HepG2 (cell line): ENCODE data around the gene AGAP3. TPM values are rescaled to one million over a fixed set of nuclear protein-coding genes. Genes with fewer than 3 reads are reported as not detected.
A peak's percentile ranks its signal among the peaks of the same experiment; 100 is the strongest.

ENCODE experiments used
- ATM ChIP-seq: fragments of 450-650 bp; IDR thresholded peaks from 2 replicates; pipeline ENCODE4 v1.7.1; 2017; ENCODE audit warnings: mild to moderate bottlenecking, borderline replicate concordance
- GABPB1 ChIP-seq: IDR thresholded peaks from 2 replicates; pipeline ENCODE4 v1.6.1; 2016; ENCODE audit warnings: mild to moderate bottlenecking, missing genetic modification reagents, moderate library complexity, missing compliant biosample characterization
- MTA3 ChIP-seq: sonication (generic); formaldehyde crosslinking; IDR thresholded peaks from 2 replicates; pipeline ENCODE4 v1.4.0; 2020; ENCODE audit warnings: missing genetic modification reagents
- PCBP1 ChIP-seq: fragments of 200-400 bp; formaldehyde crosslinking; IDR thresholded peaks from 2 replicates; pipeline ENCODE4 v1.6.1; 2017; ENCODE audit warnings: mild to moderate bottlenecking, low read depth, low read length, borderline replicate concordance
- RELA ChIP-seq: sonication (generic); formaldehyde crosslinking; IDR thresholded peaks from 2 replicates; pipeline ENCODE4 v1.4.0; 2020; ENCODE audit warnings: missing genetic modification reagents
- SIX4 ChIP-seq: sonication (generic); formaldehyde crosslinking; IDR thresholded peaks from 2 replicates; pipeline ENCODE4 v1.4.0; 2020; ENCODE audit warnings: missing genetic modification reagents
- ZNF256 ChIP-seq: sonication (generic); formaldehyde crosslinking; conservative IDR thresholded peaks from 2 replicates; pipeline ENCODE4 v1.4.0; 2020; ENCODE audit warnings: missing genetic modification reagents
- ZSCAN22 ChIP-seq: sonication (generic); formaldehyde crosslinking; IDR thresholded peaks from 2 replicates; pipeline ENCODE4 v1.4.0; 2020; ENCODE audit warnings: mild to moderate bottlenecking, missing genetic modification reagents
- ZSCAN31 ChIP-seq: sonication (generic); formaldehyde crosslinking; IDR thresholded peaks from 2 replicates; pipeline ENCODE4 v1.5.0; 2020; ENCODE audit warnings: low read depth, mild to moderate bottlenecking, missing genetic modification reagents
- polyA plus RNA-seq, 8 experiments: library from polyadenylated mRNA; depleted of rRNA in 3 of 8; stranded (reverse) in 7 of 8; unstranded in 1 of 8; fragments of >200 nt; fragmentation: Illumina TruSeq in 4 of 8; extraction: Trizol in 4 of 8; gene quantifications; 2 replicates each; pipeline versions ENCODE4 v1.2.1 to v1.2.3, GENCODE V29; 2011 to 2016; ENCODE audit warnings: low read depth in 4 of 8, missing spikeins in 1 of 8, mixed read lengths in 1 of 8; ENCODE audit not compliant: insufficient read depth in 1 of 8
- total RNA-seq, 5 experiments: library from RNA; depleted of rRNA; stranded (reverse); fragments of >200 nt; fragmentation: Illumina TruSeq; extraction: Trizol; gene quantifications; 2 replicates each; pipeline ENCODE4 v1.2.3, GENCODE V29; 2016; ENCODE audit warnings: low read depth in 1 of 5
- TF ChIP-seq, protein P1 (sequence below): sonication (generic); formaldehyde crosslinking; IDR thresholded peaks from 2 replicates; pipeline ENCODE4 v1.8.0; 2022; ENCODE audit warnings: missing genetic modification reagents, mild to moderate bottlenecking, moderate library complexity, borderline replicate concordance
- TF ChIP-seq, protein P2 (sequence below): sonication (generic); formaldehyde crosslinking; IDR thresholded peaks from 2 replicates; pipeline ENCODE4 v1.5.0; 2020; ENCODE audit warnings: missing genetic modification reagents
- TF ChIP-seq, protein P3 (sequence below): IDR thresholded peaks from 2 replicates; pipeline ENCODE4 v1.6.1; 2016; ENCODE audit warnings: mild to moderate bottlenecking
- TF ChIP-seq, protein P4 (sequence below): sonication (generic); formaldehyde crosslinking; IDR thresholded peaks from 2 replicates; pipeline ENCODE4 v1.4.0; 2020; ENCODE audit warnings: missing genetic modification reagents, borderline replicate concordance
- TF ChIP-seq, protein P5 (sequence below): sonication (generic); formaldehyde crosslinking; IDR thresholded peaks from 2 replicates; pipeline ENCODE4 v1.4.0; 2020; ENCODE audit warnings: mild to moderate bottlenecking, missing genetic modification reagents
- TF ChIP-seq, protein P6 (sequence below): IDR thresholded peaks from 2 replicates; pipeline ENCODE4 v1.6.1; 2016
- TF ChIP-seq, protein P7 (sequence below): sonication (generic); formaldehyde crosslinking; IDR thresholded peaks from 2 replicates; pipeline ENCODE4 v1.4.0; 2020; ENCODE audit warnings: missing genetic modification reagents

AGAP3 gene
- total and polyA plus RNA-seq, 2 of the 13 experiments (the other 11 are each of a cell fraction or from before 2014, with no cell fraction given), result 31.3 to 61.4 TPM

DNA sequence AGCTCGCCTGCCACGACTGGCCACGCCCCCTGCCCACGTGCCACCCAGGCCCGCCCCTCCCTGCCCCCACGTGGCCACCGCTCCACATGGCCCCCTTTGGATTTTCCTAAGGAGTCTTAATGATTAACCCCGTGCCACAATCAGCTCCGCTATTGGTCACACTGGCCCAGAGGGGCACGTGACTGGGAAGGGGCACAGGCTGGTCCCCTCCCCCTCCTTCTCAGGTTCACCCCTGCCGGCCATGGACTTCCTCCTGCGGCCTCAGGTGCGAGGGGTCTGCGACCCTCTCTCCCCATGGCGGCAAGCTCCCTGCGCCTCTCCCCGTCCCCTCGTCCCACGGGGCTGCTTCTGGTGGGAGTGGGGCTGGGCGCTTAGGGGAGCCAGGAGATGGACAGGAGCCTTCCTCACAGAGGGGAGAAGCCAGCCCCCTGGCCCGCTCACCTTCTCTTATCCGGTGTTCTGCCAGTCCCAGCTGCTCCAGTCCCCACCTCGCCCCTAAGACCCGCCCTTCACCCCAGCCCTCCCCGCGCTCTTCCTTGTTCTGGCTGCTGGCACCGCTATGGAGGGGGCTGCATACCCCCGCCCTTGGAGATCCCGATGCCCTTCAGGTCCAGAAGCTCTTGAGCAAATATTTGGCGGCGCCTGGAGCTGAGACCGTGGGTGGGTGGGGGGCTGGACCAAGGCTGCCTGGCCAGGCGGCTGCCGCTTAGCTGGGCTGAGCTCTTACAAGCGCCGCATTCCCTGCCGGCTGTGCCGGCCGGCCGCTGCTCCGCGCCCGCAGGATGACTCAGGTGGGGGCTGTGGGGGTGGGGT is 23.7 kb upstream of the AGAP3 start (continued):
- TF ChIP-seq ZSCAN22 (CRISPR knock-in tag), result no peak
- TF ChIP-seq, protein P1, sequence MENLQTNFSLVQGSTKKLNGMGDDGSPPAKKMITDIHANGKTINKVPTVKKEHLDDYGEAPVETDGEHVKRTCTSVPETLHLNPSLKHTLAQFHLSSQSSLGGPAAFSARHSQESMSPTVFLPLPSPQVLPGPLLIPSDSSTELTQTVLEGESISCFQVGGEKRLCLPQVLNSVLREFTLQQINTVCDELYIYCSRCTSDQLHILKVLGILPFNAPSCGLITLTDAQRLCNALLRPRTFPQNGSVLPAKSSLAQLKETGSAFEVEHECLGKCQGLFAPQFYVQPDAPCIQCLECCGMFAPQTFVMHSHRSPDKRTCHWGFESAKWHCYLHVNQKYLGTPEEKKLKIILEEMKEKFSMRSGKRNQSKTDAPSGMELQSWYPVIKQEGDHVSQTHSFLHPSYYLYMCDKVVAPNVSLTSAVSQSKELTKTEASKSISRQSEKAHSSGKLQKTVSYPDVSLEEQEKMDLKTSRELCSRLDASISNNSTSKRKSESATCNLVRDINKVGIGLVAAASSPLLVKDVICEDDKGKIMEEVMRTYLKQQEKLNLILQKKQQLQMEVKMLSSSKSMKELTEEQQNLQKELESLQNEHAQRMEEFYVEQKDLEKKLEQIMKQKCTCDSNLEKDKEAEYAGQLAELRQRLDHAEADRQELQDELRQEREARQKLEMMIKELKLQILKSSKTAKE (CRISPR knock-in tag), result 0 out of 2 replicates have a peak, but pooled peaks have one; percentile 30
- TF ChIP-seq PCBP1, result no peak
- TF ChIP-seq, protein P2, sequence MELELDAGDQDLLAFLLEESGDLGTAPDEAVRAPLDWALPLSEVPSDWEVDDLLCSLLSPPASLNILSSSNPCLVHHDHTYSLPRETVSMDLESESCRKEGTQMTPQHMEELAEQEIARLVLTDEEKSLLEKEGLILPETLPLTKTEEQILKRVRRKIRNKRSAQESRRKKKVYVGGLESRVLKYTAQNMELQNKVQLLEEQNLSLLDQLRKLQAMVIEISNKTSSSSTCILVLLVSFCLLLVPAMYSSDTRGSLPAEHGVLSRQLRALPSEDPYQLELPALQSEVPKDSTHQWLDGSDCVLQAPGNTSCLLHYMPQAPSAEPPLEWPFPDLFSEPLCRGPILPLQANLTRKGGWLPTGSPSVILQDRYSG (CRISPR knock-in tag), result no peak
- TF ChIP-seq SIX4 (CRISPR knock-in tag), result peak; percentile 84
- no peak for TF ChIP-seq RELA
- TF ChIP-seq ZNF256, result no peak
- TF ChIP-seq, protein P3, sequence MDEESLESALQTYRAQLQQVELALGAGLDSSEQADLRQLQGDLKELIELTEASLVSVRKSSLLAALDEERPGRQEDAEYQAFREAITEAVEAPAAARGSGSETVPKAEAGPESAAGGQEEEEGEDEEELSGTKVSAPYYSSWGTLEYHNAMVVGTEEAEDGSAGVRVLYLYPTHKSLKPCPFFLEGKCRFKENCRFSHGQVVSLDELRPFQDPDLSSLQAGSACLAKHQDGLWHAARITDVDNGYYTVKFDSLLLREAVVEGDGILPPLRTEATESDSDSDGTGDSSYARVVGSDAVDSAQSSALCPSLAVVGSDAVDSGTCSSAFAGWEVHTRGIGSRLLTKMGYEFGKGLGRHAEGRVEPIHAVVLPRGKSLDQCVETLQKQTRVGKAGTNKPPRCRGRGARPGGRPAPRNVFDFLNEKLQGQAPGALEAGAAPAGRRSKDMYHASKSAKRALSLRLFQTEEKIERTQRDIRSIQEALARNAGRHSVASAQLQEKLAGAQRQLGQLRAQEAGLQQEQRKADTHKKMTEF (CRISPR knock-in tag), result peak; percentile 60
- TF ChIP-seq, protein P4, sequence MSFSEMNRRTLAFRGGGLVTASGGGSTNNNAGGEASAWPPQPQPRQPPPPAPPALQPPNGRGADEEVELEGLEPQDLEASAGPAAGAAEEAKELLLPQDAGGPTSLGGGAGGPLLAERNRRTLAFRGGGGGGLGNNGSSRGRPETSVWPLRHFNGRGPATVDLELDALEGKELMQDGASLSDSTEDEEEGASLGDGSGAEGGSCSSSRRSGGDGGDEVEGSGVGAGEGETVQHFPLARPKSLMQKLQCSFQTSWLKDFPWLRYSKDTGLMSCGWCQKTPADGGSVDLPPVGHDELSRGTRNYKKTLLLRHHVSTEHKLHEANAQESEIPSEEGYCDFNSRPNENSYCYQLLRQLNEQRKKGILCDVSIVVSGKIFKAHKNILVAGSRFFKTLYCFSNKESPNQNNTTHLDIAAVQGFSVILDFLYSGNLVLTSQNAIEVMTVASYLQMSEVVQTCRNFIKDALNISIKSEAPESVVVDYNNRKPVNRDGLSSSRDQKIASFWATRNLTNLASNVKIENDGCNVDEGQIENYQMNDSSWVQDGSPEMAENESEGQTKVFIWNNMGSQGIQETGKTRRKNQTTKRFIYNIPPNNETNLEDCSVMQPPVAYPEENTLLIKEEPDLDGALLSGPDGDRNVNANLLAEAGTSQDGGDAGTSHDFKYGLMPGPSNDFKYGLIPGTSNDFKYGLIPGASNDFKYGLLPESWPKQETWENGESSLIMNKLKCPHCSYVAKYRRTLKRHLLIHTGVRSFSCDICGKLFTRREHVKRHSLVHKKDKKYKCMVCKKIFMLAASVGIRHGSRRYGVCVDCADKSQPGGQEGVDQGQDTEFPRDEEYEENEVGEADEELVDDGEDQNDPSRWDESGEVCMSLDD (CRISPR knock-in tag), result no peak
- TF ChIP-seq MTA3 (CRISPR knock-in tag), result no peak
- TF ChIP-seq, protein P5, sequence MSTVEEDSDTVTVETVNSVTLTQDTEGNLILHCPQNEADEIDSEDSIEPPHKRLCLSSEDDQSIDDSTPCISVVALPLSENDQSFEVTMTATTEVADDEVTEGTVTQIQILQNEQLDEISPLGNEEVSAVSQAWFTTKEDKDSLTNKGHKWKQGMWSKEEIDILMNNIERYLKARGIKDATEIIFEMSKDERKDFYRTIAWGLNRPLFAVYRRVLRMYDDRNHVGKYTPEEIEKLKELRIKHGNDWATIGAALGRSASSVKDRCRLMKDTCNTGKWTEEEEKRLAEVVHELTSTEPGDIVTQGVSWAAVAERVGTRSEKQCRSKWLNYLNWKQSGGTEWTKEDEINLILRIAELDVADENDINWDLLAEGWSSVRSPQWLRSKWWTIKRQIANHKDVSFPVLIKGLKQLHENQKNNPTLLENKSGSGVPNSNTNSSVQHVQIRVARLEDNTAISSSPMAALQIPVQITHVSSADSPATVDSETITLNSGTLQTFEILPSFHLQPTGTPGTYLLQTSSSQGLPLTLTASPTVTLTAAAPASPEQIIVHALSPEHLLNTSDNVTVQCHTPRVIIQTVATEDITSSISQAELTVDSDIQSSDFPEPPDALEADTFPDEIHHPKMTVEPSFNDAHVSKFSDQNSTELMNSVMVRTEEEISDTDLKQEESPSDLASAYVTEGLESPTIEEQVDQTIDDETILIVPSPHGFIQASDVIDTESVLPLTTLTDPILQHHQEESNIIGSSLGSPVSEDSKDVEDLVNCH (CRISPR knock-in tag), result no peak
- no peak for TF ChIP-seq ATM
- TF ChIP-seq ZSCAN31 (CRISPR knock-in tag), result no peak
- TF ChIP-seq, protein P6, sequence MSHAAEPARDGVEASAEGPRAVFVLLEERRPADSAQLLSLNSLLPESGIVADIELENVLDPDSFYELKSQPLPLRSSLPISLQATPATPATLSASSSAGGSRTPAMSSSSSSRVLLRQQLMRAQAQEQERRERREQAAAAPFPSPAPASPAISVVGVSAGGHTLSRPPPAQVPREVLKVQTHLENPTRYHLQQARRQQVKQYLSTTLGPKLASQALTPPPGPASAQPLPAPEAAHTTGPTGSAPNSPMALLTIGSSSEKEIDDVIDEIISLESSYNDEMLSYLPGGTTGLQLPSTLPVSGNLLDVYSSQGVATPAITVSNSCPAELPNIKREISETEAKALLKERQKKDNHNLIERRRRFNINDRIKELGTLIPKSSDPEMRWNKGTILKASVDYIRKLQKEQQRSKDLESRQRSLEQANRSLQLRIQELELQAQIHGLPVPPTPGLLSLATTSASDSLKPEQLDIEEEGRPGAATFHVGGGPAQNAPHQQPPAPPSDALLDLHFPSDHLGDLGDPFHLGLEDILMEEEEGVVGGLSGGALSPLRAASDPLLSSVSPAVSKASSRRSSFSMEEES, result peak; percentile 86
- peak; percentile 83 for TF ChIP-seq GABPB1 (CRISPR knock-in tag)
- TF ChIP-seq, protein P7, sequence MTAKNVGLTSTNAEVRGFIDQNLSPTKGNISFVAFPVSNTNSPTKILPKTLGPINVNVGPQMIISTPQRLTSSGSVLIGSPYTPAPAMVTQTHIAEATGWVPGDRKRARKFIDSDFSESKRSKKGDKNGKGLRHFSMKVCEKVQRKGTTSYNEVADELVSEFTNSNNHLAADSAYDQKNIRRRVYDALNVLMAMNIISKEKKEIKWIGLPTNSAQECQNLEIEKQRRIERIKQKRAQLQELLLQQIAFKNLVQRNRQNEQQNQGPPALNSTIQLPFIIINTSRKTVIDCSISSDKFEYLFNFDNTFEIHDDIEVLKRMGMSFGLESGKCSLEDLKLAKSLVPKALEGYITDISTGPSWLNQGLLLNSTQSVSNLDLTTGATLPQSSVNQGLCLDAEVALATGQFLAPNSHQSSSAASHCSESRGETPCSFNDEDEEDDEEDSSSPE (CRISPR knock-in tag), result peak; percentile 47; the same call in 1 of the 2 replicates
